Caco-2 (cell line): Measurements from ENCODE around the gene GPS2. TPM values are rescaled to one million over a fixed set of nuclear protein-coding genes. Genes with fewer than 3 reads are reported as not detected.

ENCODE experiments used
- BruUV-seq: library from RNA; stranded (reverse); fragments of 400-500 nt; replicated peaks from 2 replicates; lab custom pipeline; 2021; lab: Mats Ljungman, UMichigan
- CTCF ChIA-PET: fragments of 300-600 bp; sonication (Branson Sonifier 250); formaldehyde crosslinking; loops from one replicate; lab custom pipeline; 2022; ENCODE audit warnings: antibody characterized with exemption; lab: Charles Lee
- POLR2A ChIA-PET: fragments of 300-600 bp; sonication (Branson Sonifier 250); formaldehyde crosslinking; loops from one replicate; lab custom pipeline; 2022; ENCODE audit warnings: antibody characterized with exemption; lab: Charles Lee
- DNase-seq, 2 experiments: peaks; one replicate each; pipeline versions ENCODE4 v3.0.0 to v3.0.0-alpha.2; 2020 to 2022
- H3K27me3 ChIP-seq: replicated peaks from 2 replicates; pipeline ENCODE4 v1.6.0; 2011; ENCODE audit warnings: low read length; ENCODE audit not compliant: control insufficient read depth, insufficient read depth
- H3K36me3 ChIP-seq: 2 replicates; pipeline ENCODE4 v1.5.1; 2011; ENCODE audit warnings: low read length; ENCODE audit not compliant: control insufficient read depth, insufficient read depth
- H3K4me1 ChIP-seq: fragments of 250-450 bp; sonication (Bioruptor Pico); 2 replicates; pipeline ENCODE4 v1.5.1; 2020; ENCODE audit warnings: mild to moderate bottlenecking
- H3K4me3 ChIP-seq: 2 replicates; pipeline ENCODE4 v1.5.1; 2011; ENCODE audit warnings: low read depth, mild to moderate bottlenecking, control low read depth, low read length
- H3K9me3 ChIP-seq: fragments of 250-450 bp; sonication (Bioruptor Pico); 2 replicates; pipeline ENCODE4 v1.5.1; 2020; ENCODE audit warnings: mild to moderate bottlenecking, moderate library complexity
- H3K27ac Mint-ChIP-seq: one replicate; pipeline ENCODE4 v1.8.0; 2022; ENCODE audit warnings: mixed read lengths; ENCODE audit not compliant: unreplicated experiment
- H3K27me3 Mint-ChIP-seq: one replicate; pipeline ENCODE4 v1.8.0; 2022; ENCODE audit warnings: mixed read lengths; ENCODE audit not compliant: insufficient read depth, unreplicated experiment
- H3K36me3 Mint-ChIP-seq: one replicate; pipeline ENCODE4 v1.8.0; 2022; ENCODE audit warnings: mild to moderate bottlenecking, mixed read lengths; ENCODE audit not compliant: insufficient read depth, unreplicated experiment
- H3K4me1 Mint-ChIP-seq: one replicate; pipeline ENCODE4 v1.8.0; 2022; ENCODE audit warnings: low read depth, mixed read lengths; ENCODE audit not compliant: unreplicated experiment
- H3K4me3 Mint-ChIP-seq: one replicate; pipeline ENCODE4 v1.8.0; 2022; ENCODE audit warnings: mild to moderate bottlenecking, moderate library complexity, mixed read lengths; ENCODE audit not compliant: unreplicated experiment
- H3K9me3 Mint-ChIP-seq: one replicate; pipeline ENCODE4 v1.8.0; 2022; ENCODE audit warnings: mixed read lengths; ENCODE audit not compliant: unreplicated experiment
- intact Hi-C: fragments of 100-400 bp; cut with micrococcal nuclease; formaldehyde crosslinking; loops from one replicate; pipeline ENCODE4 v1.10.0; 2022; ENCODE audit not compliant: unreplicated experiment
- total RNA-seq: library from RNA; stranded (reverse); gene quantifications from 2 replicates; pipeline ENCODE4 v1.2.3, GENCODE V29; 2022
- TF ChIP-seq, protein P1 (sequence below), 2 experiments: fragments of 200-600 bp in 1 of 2; IDR thresholded peaks; 1 replicate in 1 of 2; 2 replicates in 1 of 2; pipeline versions ENCODE4 v1.5.1 to v1.8.0; 2011 to 2022; ENCODE audit warnings: antibody characterized with exemption in 1 of 2, control low read depth in 1 of 2, inconsistent platforms in 1 of 2, low read depth in 1 of 2, low read length in 1 of 2, mild to moderate bottlenecking in 1 of 2, moderate library complexity in 1 of 2; ENCODE audit not compliant: insufficient read depth in 1 of 2, severe bottlenecking in 1 of 2, unreplicated experiment in 1 of 2

Gene GPS2
- total RNA-seq, 1 experiment from 2014 or later, result 39.2 TPM

DNA sequence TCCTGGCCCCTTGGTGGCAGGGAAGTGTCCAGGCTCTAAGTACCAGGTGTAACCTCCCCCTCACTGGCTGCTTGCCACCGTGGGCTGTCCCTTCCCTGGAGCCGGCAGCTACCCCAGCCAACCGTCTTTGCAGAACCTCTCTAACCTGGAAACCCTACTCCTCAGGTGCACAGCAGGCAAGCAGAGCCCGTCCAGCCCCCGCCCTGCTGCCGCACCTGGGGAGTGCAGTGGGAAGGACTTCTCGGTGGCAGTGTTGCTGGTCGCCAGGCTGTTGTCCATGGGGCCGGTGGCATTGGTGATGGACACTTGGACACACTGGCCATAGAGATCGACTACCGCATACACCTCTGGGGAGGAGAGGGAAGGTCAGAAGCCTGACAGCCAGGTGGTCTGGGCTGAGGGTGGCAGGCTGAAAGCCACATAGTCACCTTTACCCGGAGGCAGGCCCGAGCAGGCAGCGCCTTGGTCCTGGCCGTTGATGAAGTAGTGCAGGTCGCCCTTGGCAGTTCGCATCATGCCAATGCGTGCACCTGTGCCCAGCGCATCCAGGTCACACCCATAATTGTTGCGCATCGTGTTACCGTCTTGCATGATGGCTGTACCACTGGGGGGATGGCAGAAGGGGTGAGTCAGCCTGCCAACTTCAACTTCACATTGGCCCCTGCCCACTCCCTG, 7.5 kb upstream of the GPS2 start:
- no peak for DNase-seq
- POLR2A ChIA-PET, result no interaction called here
- Mint-ChIP-seq H3K4me1 (no peaks in the 10 kb centered on the region), H3K9me3 (no peaks in the 10 kb centered on the region), H3K36me3 (no peaks in the 10 kb centered on the region), H3K27me3 (no peaks in the 10 kb centered on the region), H3K27ac (no peak overlapping the region), H3K4me3 (no peak overlapping the region)
- intact Hi-C loops, result no loop called here
- CTCF ChIA-PET, result no interaction called here
- H3K9me3 ChIP-seq, result no peaks in the 10 kb centered on the region
- no peaks in the 10 kb centered on the region; the same call in 1 of the 2 replicates for H3K36me3 ChIP-seq
- no peaks in the 10 kb centered on the region for H3K4me1 ChIP-seq
- no peaks in the 10 kb centered on the region for H3K27me3 ChIP-seq
- BruUV-seq, result no TSS peak
- TF ChIP-seq, protein P1, sequence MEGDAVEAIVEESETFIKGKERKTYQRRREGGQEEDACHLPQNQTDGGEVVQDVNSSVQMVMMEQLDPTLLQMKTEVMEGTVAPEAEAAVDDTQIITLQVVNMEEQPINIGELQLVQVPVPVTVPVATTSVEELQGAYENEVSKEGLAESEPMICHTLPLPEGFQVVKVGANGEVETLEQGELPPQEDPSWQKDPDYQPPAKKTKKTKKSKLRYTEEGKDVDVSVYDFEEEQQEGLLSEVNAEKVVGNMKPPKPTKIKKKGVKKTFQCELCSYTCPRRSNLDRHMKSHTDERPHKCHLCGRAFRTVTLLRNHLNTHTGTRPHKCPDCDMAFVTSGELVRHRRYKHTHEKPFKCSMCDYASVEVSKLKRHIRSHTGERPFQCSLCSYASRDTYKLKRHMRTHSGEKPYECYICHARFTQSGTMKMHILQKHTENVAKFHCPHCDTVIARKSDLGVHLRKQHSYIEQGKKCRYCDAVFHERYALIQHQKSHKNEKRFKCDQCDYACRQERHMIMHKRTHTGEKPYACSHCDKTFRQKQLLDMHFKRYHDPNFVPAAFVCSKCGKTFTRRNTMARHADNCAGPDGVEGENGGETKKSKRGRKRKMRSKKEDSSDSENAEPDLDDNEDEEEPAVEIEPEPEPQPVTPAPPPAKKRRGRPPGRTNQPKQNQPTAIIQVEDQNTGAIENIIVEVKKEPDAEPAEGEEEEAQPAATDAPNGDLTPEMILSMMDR (IDR thresholded peaks at IDR 0.05; ENCODE audit: insufficient read depth in 1 of 2, low read depth in 1 of 2, low read length in 1 of 2, severe bottlenecking in 1 of 2, unreplicated experiment in 1 of 2), result no peak
- H3K4me3 ChIP-seq, result no peak overlapping the region

DNA sequence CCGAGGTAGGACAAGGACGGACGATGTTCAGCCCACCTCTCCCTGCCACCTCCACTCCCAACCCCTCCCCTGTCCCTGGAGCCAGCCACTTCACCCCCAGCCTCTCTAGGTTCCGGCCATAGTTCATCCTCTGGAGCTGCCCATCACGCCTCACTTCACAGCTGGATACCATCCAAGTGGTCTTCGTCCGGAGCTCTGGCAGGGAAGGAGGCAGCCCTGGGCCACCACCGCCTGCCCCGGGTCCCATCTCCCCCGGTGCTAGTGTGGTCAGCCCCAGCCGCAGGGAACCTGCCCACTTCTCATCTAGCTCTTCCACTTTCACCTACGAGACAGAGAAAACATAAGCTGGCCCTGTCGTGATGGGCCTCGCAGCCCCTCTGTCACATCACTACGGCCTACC, 6.3 kb upstream of the GPS2 start:
- TF ChIP-seq, protein P1 (IDR thresholded peaks at IDR 0.05; ENCODE audit: insufficient read depth in 1 of 2, low read depth in 1 of 2, low read length in 1 of 2, severe bottlenecking in 1 of 2, unreplicated experiment in 1 of 2), result no peak
- Histone ChIP-seq H3K9me3 (no peaks in the 10 kb centered on the region), H3K4me3 (no peak overlapping the region), H3K27me3 (no peaks in the 10 kb centered on the region), H3K4me1 (no peaks in the 10 kb centered on the region), H3K36me3 (no peaks in the 10 kb centered on the region; the same call in 1 of the 2 replicates)
- Mint-ChIP-seq H3K9me3 (no peaks in the 10 kb centered on the region), H3K4me1 (peaks cover 2% of the 10 kb centered on the region), H3K27ac (no peak overlapping the region), H3K36me3 (no peaks in the 10 kb centered on the region), H3K27me3 (no peaks in the 10 kb centered on the region), H3K4me3 (no peak overlapping the region)
- CTCF ChIA-PET, result no interaction called here
- no peak for DNase-seq
- BruUV-seq, result no TSS peak
- POLR2A ChIA-PET, result no interaction called here
- intact Hi-C loops, result no loop called here

DNA sequence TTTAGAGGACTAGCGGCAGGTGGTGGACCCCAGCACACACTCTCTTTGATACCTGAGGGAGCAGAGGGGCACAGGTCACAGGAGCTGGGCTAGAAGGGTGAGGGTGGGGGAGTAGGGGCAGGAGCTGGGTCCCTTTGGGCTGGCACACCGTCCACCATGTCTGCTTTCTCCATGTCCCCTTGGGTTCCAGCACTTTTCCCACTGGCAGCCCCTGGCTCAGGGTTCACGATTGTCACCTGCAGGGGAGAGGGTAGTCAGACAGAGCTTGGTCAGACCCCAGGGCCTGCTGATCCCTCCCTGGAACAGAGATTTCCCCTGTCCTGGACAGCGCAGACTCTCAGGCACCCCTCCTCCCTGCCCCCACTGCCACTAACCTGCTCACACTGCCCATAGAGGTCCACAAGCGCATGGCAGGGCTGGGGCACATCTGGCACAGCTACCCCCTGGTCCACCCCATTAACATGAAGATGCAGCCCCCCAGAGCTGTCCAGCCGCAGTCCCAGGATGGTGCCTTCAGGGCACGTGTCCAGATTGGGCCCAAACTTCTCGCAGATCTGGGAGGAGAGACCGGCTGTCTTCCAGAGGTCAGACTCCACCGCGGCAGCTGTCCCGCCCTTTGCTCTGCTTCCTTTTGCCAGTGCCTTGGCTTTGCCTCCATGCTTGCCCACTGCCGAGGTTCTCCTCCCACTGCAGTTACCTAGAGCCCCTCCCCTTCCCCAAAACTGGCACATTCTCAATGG, 3.1 kb upstream of the GPS2 start:
- ChIA-PET POLR2A (no interaction called here), CTCF (no interaction called here)
- Mint-ChIP-seq H3K9me3 (no peaks in the 10 kb centered on the region), H3K36me3 (peaks cover 16% of the 10 kb centered on the region), H3K4me3 (no peak overlapping the region), H3K4me1 (peaks cover 13% of the 10 kb centered on the region), H3K27me3 (no peaks in the 10 kb centered on the region), H3K27ac (no peak overlapping the region)
- intact Hi-C loops, result no loop called here
- H3K9me3 ChIP-seq, result no peaks in the 10 kb centered on the region
- TF ChIP-seq, protein P1 (IDR thresholded peaks at IDR 0.05; ENCODE audit: insufficient read depth in 1 of 2, low read depth in 1 of 2, low read length in 1 of 2, severe bottlenecking in 1 of 2, unreplicated experiment in 1 of 2), result no peak
- no peak overlapping the region for H3K4me3 ChIP-seq
- H3K4me1 ChIP-seq, result peaks cover 4% of the 10 kb centered on the region; the same call in 1 of the 2 replicates
- BruUV-seq, result no TSS peak
- no peaks in the 10 kb centered on the region for H3K27me3 ChIP-seq
- DNase-seq, result no peak
- no peaks in the 10 kb centered on the region for H3K36me3 ChIP-seq
